ENCODE measurements around the gene BMPR1B.

BMPR1B gene

GRCh38 chr4:94757192-94758140 is at the start of gene BMPR1B:
TSS of gene BMPR1B (plus strand) at chr4:94757955. CDS start at chr4:95104425, 346,470 bp downstream.
- H3K27ac ChIP-seq, result peak within 1 kb of the TSS in 9 of 21 experiments; percentile 6 to 70 (median 41)
- H3K4me3 ChIP-seq, result peak within 1 kb of the TSS; percentile 21 to 47 (median 40)

- Histone ChIP-seq H3K27ac (no peak overlapping the region), H3K4me3 (no peak overlapping the region)
Observed at GRCh38 chr4:94711635-94712034, 46.1 kb upstream of the BMPR1B start.

GRCh38 chr4:94714365-94715160 is 43.2 kb upstream of the BMPR1B start:
- peak overlapping the region in 9 of 21 experiments; percentile 17 to 82 (median 49) for H3K27ac ChIP-seq

GRCh38 chr4:94715726-94716125 is 42.0 kb upstream of the BMPR1B start:
- H3K4me3 ChIP-seq, result no peak overlapping the region
- H3K27ac ChIP-seq, result no peak overlapping the region

More at GRCh38 chr4:94714365-94715160, 43.2 kb upstream of the BMPR1B start:
- no peak overlapping the region for H3K4me3 ChIP-seq

- no peak overlapping the region for H3K27ac ChIP-seq
- no peak overlapping the region for H3K4me3 ChIP-seq
Observed at GRCh38 chr4:94721310-94721709, 36.4 kb upstream of the BMPR1B start.

GRCh38 chr4:94722270-94722669 is 35.5 kb upstream of the BMPR1B start:
- H3K27ac ChIP-seq, result no peak overlapping the region
- no peak overlapping the region for H3K4me3 ChIP-seq

GRCh38 chr4:94722748-94723147 is 35.0 kb upstream of the BMPR1B start:
- H3K27ac ChIP-seq, result no peak overlapping the region

GRCh38 chr4:94724016-94724790 is 33.6 kb upstream of the BMPR1B start:
- Histone ChIP-seq H3K27ac (no peak overlapping the region), H3K4me3 (no peak overlapping the region)

More at GRCh38 chr4:94722748-94723147, 35.0 kb upstream of the BMPR1B start:
- H3K4me3 ChIP-seq, result no peak overlapping the region

GRCh38 chr4:94726524-94727123 is 31.1 kb upstream of the BMPR1B start:
- Histone ChIP-seq H3K4me3 (no peak overlapping the region), H3K27ac (no peak overlapping the region)

GRCh38 chr4:94728056-94728766 is 29.5 kb upstream of the BMPR1B start:
- H3K4me3 ChIP-seq, result no peak overlapping the region
- H3K27ac ChIP-seq, result no peak overlapping the region

- Histone ChIP-seq H3K4me3 (no peak overlapping the region), H3K27ac (no peak overlapping the region)
Observed at GRCh38 chr4:94732358-94732698, 25.4 kb upstream of the BMPR1B start.

- H3K27ac ChIP-seq, result no peak overlapping the region
Observed at GRCh38 chr4:94739741-94740140, 18.0 kb upstream of the BMPR1B start.

GRCh38 chr4:94741304-94741703 is 16.5 kb upstream of the BMPR1B start:
- no peak overlapping the region for H3K4me3 ChIP-seq
- no peak overlapping the region for H3K27ac ChIP-seq

More at GRCh38 chr4:94739741-94740140, 18.0 kb upstream of the BMPR1B start:
- H3K4me3 ChIP-seq, result no peak overlapping the region

- no peak overlapping the region for H3K4me3 ChIP-seq
- H3K27ac ChIP-seq, result no peak overlapping the region
Observed at GRCh38 chr4:94743838-94744237, 13.9 kb upstream of the BMPR1B start.

GRCh38 chr4:94744850-94745249 is 12.9 kb upstream of the BMPR1B start:
- Histone ChIP-seq H3K4me3 (no peak overlapping the region), H3K27ac (no peak overlapping the region)

- no peak overlapping the region for H3K27ac ChIP-seq
- no peak overlapping the region for H3K4me3 ChIP-seq
Observed at GRCh38 chr4:94746746-94747145, 11.0 kb upstream of the BMPR1B start.

GRCh38 chr4:94758141-94758699 is 465 bp downstream of the BMPR1B start:
- Histone ChIP-seq H3K4me3 (peak overlapping the region; percentile 14 to 47 (median 40)), H3K27ac (peak overlapping the region in 9 of 21 experiments; percentile 3 to 70 (median 41))

GRCh38 chr4:94758700-94759399 is 1.1 kb downstream of the BMPR1B start:
- Histone ChIP-seq H3K27ac (peak overlapping the region in 9 of 21 experiments; percentile 3 to 70 (median 41)), H3K4me3 (peak overlapping the region; percentile 14 to 47 (median 40))

Measured in skin epidermis (tissue), 12 donors.